Kidney capillary endothelial cell (primary cell): ENCODE data around the gene TMEM128.
"Not testable (repeated sequence)": the region's sequence is repeated elsewhere in the genome, so short reads cannot be mapped to it uniquely, and the experiment has no call there.

Experiments
- DNase-seq: peaks from one replicate; pipeline ENCODE4 v3.0.0-alpha.2; 2018; ENCODE audit warnings: low spot score

Gene TMEM128

GRCh38 chr4:4254666-4255065, 6.6 kb upstream of the TMEM128 start:
- no peak for DNase-seq

- no peak for DNase-seq
Measured at GRCh38 chr4:4254199-4254598, 6.2 kb upstream of the TMEM128 start.

- no peak for DNase-seq
Measured at GRCh38 chr4:4249866-4250265, 1.8 kb upstream of the TMEM128 start.

GRCh38 chr4:4249342-4249741, 1.3 kb upstream of the TMEM128 start:
- DNase-seq, result not testable (repeated sequence)

DNA sequence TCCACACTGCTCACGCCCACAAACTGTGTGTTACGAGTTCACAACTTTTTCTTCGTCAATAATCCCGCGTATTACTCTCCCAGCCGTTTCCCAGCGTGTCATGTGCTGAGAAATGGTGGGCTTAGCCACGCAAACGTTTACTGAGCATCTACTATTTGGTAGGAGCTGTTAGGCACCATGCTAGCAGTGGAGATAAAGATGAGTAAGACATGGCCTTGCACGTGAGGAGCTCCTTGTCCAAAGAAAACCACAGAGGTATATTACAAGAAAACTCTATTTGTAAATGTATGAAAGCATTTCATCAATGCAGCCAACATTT, 821 bp upstream of the TMEM128 start:
- no peak for DNase-seq

DNA sequence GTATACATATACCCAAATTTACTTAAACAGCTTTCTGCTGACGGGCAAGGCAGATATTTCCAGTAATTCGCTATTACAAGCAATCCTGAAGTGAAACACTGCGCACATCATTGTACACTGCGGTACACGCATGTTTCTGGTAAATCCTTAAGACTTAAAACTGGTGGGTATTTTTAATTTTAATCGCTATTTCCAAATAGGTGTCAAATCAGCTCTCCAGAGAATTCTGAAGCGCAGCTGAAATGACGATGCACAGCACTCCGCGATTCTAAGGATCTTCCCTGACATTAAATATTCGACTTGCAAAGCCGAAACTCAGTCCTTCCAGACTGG, 361 bp downstream of the TMEM128 start:
- peak; percentile 23 for DNase-seq

DNA sequence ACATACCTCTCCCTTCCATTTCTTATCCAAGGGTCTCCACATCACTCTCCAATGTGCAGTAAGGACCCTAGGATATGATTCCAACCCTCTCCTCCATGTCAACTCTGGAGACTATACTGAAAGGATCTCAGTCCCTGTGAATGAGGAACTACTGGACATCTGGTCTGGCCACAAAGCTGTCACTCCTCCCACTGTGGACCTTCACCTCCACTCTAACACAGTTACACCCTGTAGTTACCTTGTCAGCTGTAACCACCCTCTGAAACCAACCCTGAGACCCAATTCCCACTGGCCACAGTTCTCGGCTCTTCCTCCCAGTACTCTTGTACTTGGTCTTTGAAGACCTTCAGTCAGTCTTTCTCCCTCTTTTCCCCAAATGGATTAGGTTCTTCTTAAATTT, 2.9 kb downstream of the TMEM128 start:
- no peak for DNase-seq

- not testable (repeated sequence) for DNase-seq
Measured at GRCh38 chr4:4239551-4239950, 8.5 kb downstream of the TMEM128 start.

DNA sequence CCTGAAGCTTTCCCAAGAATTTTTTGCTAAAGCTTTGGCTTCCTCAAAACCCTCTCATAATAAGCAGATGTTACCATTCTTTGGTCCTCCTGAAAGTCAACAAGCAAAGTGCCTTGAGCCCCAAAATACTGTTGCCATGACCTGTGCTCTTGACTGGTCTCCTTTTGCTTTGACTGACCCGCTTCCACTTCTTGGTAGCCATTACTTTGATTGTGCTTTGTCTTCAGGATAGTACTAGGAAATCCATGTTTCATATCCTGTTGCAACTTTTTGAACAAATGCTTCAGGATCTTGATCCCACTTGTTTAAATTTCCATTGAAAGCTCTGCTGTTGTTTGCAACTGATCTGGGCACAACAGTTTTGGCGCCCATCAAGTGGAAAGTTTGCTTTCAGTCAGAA, 14.4 kb downstream of the TMEM128 start:
- no peak for DNase-seq

GRCh38 chr4:4228356-4228668, 19.7 kb downstream of the TMEM128 start:
- DNase-seq, result no peak

- DNase-seq, result no peak
Measured at GRCh38 chr4:4227510-4228355, 20.3 kb downstream of the TMEM128 start.

- DNase-seq, result no peak
Measured at GRCh38 chr4:4226606-4227438, 21.2 kb downstream of the TMEM128 start, which contains the start of gene OTOP1. Gene OTOP1 (minus strand): TSS chr4:4226929. CDS start chr4:4226864, 65 bp downstream.

GRCh38 chr4:4225915-4226605, 22.0 kb downstream of the TMEM128 start:
- DNase-seq, result no peak

- no peak for DNase-seq
Measured at GRCh38 chr4:4217113-4217512, 30.9 kb downstream of the TMEM128 start.

GRCh38 chr4:4216648-4217047, 31.4 kb downstream of the TMEM128 start:
- DNase-seq, result peak; percentile 14

DNA sequence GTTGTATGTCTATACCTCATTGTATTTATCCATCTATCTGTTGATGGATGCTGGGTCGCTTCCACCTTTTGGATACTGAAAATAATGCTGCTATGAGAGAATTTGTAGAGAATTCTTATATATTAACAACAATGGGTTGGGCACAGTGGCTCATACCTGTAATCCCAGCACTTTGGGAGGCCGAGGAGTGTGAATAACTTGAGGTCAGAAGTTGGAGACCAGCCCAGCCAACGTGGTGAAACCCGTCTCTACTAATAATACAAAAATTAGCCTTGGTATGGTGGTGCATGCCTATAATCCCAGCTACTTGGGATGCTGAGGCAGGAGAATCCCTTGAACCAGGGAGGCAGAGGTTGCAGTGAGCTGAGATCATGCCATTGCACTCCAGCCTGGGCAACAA, 34.3 kb downstream of the TMEM128 start:
- DNase-seq, result not testable (repeated sequence)

GRCh38 chr4:4206204-4206603, 41.8 kb downstream of the TMEM128 start:
- DNase-seq, result no peak

GRCh38 chr4:4204401-4204745, 43.6 kb downstream of the TMEM128 start:
- no peak for DNase-seq

DNA sequence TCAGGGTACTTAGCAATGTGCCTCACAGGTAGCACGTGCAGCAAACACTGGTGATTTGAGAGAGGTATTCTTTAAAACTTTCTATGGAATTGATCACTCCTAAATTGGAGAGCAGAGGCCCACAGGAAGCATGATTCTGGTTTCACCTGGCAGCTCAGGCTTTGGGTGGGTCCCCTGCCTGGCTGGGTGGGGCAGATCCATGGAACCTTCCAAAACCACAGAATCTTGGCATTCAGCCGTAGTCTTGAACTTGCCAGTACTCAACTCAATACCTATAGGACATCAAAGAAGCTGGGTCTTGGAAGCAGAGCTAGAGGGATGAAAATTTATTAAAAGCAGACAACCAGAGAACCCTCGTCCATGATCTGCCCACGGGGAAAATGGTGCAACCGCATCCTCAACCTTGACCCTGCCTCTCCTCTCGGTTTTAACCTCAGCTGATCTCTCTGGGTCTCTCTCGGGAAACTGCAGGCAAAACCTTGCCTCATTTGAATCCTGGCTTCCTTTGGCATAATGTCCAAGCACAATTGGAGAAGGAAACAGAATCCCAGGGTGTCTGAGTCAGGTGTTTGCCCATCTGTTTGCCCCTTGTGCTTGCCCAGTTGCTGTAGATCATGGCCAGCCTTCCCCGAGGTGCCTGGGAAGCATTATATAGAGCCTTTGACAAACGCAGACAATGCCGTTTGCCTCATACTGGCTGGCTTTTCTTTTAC, 44.2 kb downstream of the TMEM128 start:
- no peak for DNase-seq

- DNase-seq, result no peak
Measured at GRCh38 chr4:4202510-4202909, 45.5 kb downstream of the TMEM128 start.

DNA sequence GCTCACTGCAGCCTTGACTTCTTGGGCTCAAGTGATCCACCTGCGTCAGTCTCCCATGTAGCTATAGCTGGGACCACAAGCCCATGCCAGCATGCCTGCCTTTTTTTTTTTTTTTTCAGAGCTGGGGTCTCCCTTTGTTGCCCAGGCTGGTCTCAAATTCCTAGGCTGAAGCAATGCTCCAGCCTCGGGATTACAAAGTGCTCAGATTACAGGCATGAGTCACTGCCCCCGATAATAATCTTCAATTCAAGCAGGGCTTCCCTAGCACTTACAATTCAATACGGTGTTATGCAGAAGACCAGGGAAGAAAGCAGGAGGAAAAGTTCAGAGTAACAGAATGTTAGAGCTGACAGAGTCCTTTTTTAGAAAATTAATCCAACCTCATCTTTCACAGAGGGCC, 47.4 kb downstream of the TMEM128 start:
- DNase-seq, result no peak

GRCh38 chr4:4195354-4195753, 52.7 kb downstream of the TMEM128 start:
- DNase-seq, result no peak
